Raji (cell line): ENCODE results near the gene RHBDD2.

Experiments used
- POLR2A ChIP-seq: IDR thresholded peaks from 2 replicates; pipeline ENCODE4 v1.6.1; 2011; ENCODE audit warnings: low read depth, low read length, control low read depth; ENCODE audit not compliant: insufficient read depth

The RHBDD2 gene

DNA sequence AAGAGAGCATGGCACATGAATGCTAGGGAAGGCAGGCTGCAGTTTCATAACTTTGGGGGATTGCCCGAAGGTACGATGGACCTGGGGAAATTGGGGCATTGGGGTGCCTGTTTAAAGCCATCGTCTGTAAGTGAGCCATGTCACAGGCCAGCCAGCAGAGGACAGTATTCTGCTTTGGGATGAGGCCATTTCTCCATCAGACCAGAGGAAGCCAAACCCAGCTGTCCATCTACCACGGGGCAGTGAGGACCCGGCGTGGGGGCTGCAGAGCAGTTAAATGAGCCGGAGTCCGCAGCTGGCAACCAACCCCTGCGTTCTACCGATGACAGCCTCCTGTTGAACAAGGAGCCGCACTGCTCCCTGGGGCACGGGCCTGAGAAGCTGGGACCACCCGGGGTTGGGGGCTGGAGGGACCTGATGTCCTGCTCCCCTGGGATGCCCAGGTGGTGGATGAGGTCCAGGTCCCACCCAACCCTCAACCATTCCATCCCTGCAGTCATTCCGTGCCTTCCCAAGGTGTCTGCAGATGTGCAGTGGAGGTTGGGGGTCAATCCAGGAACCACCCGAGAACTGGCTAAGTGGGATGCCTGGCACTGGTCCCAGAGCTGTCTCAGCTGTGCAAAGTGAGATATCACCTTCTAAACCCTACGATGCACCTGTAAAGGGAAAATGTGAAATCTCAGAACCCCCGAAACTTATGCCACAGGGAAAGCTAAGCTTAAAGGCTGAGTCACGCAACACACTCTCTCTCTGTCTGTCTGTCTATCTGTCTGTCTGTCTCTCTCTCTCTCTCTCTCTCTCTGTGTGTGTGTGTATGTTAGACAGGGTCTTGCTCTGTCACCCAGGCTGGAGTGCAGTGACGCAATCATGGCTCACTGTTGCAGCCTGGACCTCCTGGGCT lies 12.1 kb upstream of the RHBDD2 start:
- TF ChIP-seq POLR2A = no peak

DNA sequence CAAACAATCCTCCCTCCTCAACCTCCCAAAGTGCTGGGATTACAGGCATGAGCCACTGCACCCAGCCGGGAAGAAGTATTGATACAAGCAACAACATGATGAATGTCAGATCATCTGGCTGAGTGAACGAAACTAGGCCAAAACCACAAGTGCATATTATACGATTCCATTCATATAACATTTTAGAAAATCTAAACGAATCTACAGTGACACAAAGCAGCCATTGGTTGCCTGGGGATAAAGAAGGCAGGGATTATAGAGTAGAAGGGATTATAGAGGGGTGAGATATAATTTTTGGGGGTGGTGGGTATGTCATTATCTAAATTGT lies 11.5 kb upstream of the RHBDD2 start:
- TF ChIP-seq POLR2A = no peak

DNA sequence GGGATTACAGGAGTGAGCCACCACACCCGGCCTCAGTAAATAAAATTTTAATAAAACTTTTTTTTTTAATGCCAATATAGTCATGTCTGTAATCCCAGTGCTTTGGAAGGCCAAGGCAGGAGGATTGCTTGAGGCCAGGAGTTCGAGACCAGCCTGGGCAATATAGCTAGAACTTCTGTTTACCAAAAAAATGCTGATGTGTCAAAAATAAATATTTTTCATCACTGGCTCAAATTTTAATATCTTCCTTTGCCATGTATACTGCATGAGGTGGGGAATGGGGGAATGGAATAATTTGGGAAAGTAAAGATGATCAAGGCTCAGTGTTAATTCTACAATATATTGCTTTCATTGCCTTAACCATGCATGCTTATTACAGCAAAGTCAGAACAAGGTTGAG lies 10.7 kb upstream of the RHBDD2 start:
- no peak for TF ChIP-seq POLR2A

DNA sequence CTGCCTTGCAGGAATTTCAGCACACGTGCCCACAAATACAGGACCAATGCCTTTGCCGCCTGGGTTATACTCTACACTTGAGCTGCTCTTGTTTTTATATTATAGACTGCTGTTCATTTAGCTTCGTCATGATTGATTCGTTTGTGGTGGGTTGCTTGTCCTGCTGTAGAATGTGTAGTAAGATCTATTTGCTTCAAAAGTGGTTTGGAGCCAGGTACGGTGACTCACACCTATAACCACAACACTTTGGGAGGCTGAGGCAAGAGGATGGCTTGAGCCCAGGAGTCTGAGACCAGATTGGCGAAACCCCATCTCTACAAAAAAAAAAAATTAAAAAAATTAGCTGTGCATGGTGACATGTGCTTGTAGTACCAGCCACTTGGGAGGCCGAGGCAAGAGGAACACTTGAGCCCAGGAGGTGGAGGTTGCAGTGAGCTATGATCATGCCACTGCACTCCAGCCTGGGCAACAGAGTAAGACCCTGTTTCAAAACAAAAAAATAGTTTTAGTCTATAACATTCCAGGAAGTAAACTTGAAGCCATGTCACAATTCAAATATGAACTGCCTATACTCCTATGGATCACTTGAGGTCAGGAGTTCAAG lies 9.0 kb upstream of the RHBDD2 start:
- no peak for TF ChIP-seq POLR2A

DNA sequence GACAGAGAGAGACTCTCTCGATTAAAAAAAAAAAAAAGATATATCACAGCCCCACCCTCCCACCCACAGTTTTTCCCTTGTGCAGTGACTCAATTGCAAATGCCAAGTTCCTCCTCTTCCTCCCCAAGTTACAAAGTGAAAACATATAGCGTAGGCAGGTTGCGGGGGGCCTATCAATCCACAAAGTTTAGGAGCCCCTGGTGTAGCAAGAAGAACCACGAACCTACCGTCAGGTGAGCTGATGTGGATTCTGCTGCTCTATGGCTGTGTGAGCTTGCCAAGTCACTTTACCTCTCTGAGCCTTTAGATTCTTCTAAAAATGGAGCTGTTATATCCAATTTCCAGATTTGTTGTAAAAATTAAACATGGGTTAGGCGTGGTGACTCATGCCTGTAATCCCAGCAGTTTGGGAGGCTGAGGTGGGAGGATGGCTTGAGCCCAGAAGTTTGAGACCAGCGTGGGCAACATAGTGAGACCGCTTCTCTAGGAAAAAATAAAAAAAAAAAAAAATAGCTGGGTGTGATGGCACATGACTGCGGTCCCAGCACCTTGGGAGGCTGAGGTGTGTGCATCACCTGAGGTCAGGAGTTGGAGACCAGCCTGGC lies 8.2 kb upstream of the RHBDD2 start:
- TF ChIP-seq POLR2A = no peak

DNA sequence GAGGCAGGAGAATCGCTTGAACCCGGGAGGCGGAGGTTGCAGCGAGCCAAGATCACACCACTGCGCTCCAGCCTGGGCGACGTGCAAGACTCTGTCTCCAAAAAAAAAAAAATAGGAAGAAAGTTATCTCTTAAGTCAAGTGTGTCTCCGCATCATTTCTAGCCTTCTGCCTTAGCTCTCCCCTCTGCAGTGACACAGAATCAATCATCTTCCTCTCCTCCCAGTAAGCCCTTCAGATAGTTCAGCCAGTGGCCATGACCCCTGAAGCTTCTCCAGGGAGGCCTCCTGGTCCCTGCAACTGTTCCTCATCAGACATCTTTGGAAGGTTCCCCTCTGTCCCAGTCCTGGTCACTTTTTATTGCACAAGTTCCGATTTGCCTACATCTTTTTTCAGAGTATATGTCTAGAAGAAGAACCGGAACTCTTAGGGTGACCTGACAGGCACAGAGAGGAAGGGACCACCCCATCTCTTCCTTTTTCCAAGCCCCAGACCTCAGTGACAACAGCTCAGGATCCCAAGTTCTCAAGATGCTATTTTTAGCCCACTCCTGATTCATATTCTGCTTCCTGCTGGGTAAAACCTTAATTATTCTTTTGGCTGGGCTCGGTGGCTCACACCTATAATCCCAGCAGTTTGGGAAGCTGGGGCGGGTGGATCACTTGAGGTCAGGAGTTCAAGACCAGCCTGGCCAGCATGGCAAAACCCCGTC lies 6.6 kb upstream of the RHBDD2 start:
- TF ChIP-seq POLR2A = no peak

DNA sequence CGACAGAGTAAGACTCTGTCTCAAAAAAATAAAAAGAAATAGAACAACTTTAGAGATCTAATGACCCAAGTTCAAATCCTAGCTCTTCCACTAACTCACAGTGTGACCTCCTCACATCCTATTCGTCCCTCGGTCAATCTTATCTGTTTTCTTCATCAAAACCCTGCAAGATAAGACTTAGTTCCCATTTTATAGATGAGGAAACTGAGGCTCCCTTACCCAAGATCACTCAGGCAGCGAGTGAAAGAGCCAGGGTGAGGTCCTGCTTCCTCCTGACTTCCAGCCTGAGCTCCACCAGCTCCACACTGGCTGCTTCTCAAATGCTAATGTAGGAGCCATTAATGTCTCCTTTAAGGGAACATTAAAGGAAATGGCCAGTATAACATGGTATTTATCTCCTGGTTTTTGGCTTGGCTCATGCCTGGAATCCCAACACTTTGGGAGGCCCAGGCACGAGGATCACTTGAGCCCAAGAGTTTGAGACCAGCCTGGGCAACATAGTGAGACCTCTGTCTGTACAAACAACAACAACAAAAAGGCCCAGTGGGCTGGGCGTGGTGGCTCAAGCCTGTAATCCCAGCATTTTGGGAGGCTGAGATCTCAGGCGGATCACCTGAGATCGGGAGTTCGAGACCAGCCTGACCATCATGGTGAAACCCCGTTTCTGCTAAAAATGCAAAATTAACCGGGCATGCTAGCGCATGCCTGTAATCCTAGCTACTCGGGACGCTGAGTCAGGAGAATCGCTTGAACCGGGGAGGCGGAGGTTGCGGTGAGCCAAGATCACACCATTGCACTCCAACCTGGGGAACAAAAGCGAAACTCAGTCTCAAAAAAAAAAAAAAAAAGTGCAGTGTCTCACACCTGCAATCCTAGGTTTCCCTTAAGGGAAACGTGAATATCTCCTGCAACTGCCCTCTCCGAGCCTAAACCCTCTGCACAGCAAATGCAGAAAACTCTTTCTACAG lies 3.4 kb upstream of the RHBDD2 start:
- no peak for TF ChIP-seq POLR2A

DNA sequence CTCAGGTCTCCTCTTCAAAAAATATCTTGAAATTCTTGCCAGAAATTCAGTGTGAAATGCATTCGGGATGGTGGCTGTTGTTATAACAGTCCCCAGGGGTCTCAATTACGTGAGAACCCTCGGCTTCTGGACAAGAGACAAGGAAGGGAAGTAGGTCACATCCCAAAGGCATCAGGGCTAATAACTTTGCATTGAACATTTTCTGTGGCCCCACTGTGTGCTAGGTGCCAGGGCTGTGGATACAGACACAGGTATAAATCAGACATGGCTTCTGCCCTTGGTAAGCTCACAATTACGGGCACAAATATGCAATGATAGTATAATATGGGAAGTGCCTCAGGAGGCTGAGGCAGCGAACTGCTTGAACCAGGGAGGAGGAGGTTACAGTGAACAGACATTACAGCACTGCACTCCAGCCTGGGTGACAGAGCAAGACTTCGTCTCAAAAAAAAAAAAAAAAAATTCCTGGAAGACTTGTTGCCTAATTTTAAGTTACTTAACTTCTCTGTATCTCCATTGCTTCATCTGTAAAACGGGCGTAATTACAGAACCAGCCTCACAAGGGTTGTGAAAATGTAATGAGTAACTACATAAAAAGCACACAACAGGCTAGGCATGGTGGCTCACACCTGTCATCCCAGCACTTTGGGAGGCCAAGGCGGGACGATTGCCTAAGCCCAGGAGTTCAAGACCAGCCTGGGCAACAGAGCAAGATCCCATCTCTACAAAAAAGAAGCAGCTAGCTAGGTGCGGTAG lies 2.5 kb upstream of the RHBDD2 start:
- no peak for TF ChIP-seq POLR2A

DNA sequence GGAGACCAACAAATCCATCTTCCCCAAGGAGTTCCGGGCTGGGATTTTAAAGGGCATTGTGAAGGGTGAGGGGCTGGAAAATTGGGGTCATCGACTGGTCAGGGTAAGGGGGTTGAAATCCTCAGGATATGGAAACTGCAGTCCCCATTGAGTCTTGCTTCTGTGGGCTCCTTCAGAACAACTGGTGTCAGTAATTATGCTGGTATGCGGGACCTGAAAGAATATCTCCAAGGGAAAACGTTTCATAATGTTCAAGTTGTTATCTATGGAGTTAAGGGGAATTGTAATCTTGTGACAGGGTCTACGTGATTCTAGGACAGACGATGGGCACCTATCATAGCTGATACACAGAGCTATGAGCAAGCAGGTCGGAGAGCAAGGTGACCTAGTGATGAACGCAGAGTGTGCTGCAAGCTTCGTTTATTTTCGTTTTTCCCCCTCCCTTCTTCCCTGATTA lies 494 bp upstream of the RHBDD2 start:
- TF ChIP-seq POLR2A = no peak

DNA sequence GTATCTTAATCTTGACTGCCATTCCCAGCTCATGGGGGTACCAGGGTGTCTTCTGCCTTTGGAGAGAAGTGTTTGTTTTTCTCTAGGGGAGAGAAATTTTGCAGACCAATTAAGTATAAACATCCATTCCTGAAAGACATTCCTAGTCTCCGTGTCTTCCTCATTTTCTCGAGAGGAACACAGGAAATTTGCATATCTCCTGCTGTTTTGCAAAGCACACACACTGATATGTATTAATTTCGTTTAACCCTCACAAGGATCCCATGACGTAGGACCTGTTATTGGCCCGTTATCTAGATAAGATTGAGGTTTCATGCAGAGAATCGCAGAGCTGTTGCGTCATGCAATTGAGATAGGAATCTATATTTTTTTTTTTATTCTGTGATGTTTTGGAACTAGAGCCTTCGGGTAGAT lies 944 bp downstream of the RHBDD2 start:
- no peak for TF ChIP-seq POLR2A

DNA sequence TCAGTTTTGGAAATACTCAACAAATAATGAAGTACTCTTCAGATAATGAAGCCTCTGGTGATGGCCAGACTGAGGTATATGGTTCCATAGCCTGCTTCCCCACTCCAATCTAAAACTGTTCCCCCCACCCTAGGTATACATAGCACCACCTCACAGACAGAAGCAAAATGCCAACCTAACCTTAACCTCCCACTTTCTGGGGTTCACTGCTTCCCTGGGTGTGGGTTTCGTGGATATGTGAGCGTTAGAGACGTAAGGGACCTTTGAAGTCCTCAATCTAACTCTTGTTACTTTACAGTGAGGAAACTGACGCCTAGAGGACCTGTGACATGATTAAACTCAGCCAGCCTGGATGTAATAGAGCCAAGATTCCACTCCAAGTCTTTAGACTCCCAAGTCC lies 1.4 kb downstream of the RHBDD2 start:
- TF ChIP-seq POLR2A = no peak

DNA sequence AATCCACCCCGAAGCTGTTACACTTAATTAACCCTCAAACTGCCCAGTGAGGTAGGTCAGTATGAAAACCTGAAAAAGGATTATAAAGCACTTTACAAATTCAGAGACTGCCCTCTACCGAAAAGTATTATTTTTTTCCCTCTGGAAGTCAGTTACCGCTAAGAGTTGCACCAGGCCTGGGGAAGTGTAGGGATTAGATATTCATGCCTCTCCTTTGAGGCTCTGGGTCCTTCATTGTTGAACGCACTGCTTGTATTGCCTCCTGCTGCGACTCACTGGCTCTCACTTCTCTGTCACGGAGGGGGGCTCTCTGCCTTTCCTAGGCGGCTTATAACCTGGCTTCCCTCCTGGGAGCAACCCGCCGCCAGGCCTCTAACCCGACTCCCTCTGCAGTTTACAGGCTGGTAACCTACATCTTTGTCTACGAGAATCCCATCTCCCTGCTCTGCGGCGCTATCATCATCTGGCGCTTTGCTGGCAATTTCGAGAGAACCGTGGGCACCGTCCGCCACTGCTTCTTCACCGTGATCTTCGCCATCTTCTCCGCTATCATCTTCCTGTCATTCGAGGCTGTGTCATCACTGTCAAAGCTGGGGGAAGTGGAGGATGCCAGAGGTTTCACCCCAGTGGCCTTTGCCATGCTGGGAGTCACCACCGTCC lies 2.7 kb downstream of the RHBDD2 start:
- no peak for TF ChIP-seq POLR2A

DNA sequence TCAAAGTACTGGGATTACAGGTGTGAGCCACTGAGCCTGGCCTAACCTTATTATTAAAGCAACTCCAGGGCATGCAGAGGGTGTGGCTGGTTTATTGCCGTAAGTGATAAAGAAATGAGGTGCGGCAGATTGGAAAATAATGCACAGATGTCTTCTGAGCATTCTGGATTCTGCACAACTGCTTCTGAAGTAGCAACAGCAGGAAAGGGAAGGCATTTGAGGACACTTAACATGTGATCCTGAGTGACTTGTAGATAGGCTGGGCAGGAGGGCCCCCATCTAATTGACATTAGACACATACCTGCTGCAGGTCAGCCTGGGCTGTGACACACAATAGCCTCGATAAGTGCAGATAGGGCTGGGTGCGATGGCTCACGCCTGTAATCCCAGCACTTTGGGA lies 5.6 kb downstream of the RHBDD2 start:
- no peak for TF ChIP-seq POLR2A

DNA sequence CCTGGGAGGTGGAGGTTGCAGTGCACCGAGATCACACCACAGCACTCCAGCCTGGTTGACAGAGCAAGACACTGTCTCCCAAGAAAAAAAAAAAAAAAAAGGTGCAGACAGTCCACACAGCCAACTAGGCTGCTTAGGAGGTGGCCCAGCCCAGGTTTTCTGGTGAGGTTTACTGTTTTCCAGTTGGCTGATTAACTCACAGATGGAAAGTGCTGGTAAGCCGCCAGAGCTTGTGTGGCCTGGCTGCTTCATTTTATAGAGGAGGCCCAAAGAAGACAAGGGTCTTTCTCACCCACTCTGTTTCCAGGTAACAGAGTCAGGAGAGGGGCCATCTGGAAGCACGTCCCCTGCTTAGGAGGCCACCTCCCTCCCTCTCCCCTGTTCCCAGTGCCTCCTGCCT lies 6.2 kb downstream of the RHBDD2 start:
- TF ChIP-seq POLR2A = no peak
